Right lobe of liver (tissue), 4 donors: ENCODE results near the gene ADIPOR1.

Source experiments
- POLR2A ChIP-seq: fragments of 450-650 bp; IDR thresholded peaks from one replicate; pipeline ENCODE4 v1.6.1; 2017; ENCODE audit warnings: antibody characterized with exemption, mild to moderate bottlenecking
- TF ChIP-seq, protein P1 (sequence below), 4 donors: fragments of 200-600 bp in 3 of 4; fragments of 450-650 bp in 1 of 4; IDR thresholded peaks; one replicate each; pipeline versions ENCODE4 v1.5.1 to v1.8.0; 2016 to 2022; ENCODE audit warnings: antibody characterized with exemption in 4 of 4, mild to moderate bottlenecking in 2 of 4
- donor health status: DM: no; HTN: no; CAD: no.
- donor health status: DM: no; HTN: no; CAD: no.
- donor health status: DM: no; HTN: yes; CAD: no.

DNA sequence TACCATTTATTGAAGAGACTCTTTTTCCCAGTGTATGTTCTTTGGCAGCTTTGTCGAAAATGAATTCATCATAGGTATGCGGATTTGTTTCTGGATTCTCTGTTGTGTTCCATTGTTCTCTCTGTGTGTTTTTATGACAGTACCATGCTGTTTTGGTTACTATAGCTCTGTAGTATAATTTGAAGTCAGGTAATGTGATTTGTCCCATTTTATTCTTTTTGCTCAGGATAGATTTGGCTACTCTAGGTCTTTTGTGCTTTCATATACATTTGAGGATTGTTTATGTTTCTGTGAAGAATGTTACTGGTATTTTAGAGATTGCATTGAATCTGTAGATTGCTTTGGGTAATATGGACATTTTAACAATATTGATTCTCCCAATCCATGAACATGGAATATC lies 25.6 kb downstream of the ADIPOR1 start:
- TF ChIP-seq, protein P1, sequence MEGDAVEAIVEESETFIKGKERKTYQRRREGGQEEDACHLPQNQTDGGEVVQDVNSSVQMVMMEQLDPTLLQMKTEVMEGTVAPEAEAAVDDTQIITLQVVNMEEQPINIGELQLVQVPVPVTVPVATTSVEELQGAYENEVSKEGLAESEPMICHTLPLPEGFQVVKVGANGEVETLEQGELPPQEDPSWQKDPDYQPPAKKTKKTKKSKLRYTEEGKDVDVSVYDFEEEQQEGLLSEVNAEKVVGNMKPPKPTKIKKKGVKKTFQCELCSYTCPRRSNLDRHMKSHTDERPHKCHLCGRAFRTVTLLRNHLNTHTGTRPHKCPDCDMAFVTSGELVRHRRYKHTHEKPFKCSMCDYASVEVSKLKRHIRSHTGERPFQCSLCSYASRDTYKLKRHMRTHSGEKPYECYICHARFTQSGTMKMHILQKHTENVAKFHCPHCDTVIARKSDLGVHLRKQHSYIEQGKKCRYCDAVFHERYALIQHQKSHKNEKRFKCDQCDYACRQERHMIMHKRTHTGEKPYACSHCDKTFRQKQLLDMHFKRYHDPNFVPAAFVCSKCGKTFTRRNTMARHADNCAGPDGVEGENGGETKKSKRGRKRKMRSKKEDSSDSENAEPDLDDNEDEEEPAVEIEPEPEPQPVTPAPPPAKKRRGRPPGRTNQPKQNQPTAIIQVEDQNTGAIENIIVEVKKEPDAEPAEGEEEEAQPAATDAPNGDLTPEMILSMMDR (IDR thresholded peaks at IDR 0.05): no peak
- TF ChIP-seq POLR2A: no peak
